PC-9 (cell line): ENCODE data around the gene B4GALNT3.

ENCODE experiments used
- CTCF ChIP-seq: fragments of 200-600 bp; sonication (generic); conservative IDR thresholded peaks from 2 replicates; pipeline ENCODE4 v1.6.1; 2017; ENCODE audit warnings: mixed run types, antibody characterized with exemption, mild to moderate bottlenecking, moderate library complexity
- EZH2 ChIP-seq: fragments of 200-600 bp; sonication (generic); IDR thresholded peaks from 2 replicates; pipeline ENCODE4 v1.8.0; 2017; ENCODE audit warnings: antibody characterized with exemption, low read depth

- TF ChIP-seq EZH2, result no peak
- TF ChIP-seq CTCF, result no peak
Measured at GRCh38 chr12:611721-612120, 152.0 kb downstream of the B4GALNT3 start.
